NCI-H1048 (cell line): ENCODE measurements around the gene LRRC8D.

Experiments
- DNase-seq: peaks from one replicate; lab custom pipeline; 2025; lab: John Stamatoyannopoulos, UW

The LRRC8D gene

GRCh38 chr1:89834083-89834704, 13.4 kb downstream of the LRRC8D start:
- no peak for DNase-seq

- DNase-seq: no peak
These were observed 15.6 kb downstream of the LRRC8D start for GRCh38 chr1:89836252-89837035.

- DNase-seq: no peak
These were observed 16.2 kb downstream of the LRRC8D start for GRCh38 chr1:89837036-89837481.

GRCh38 chr1:89837510-89837909, 16.7 kb downstream of the LRRC8D start:
- no peak for DNase-seq

- DNase-seq: no peak
These were observed 18.7 kb downstream of the LRRC8D start for GRCh38 chr1:89839516-89839915.

- DNase-seq: no peak
These were observed 20.7 kb downstream of the LRRC8D start for GRCh38 chr1:89841507-89841906.

GRCh38 chr1:89842567-89843272, 21.9 kb downstream of the LRRC8D start:
- no peak for DNase-seq

- DNase-seq: no peak
These were observed 22.7 kb downstream of the LRRC8D start for GRCh38 chr1:89843273-89844130.

GRCh38 chr1:89844241-89844807, 23.5 kb downstream of the LRRC8D start:
- DNase-seq: no peak

GRCh38 chr1:89844860-89845259, 24.0 kb downstream of the LRRC8D start:
- no peak for DNase-seq

GRCh38 chr1:89847191-89847729, 26.4 kb downstream of the LRRC8D start:
- DNase-seq: no peak

GRCh38 chr1:89850844-89851415, 30.1 kb downstream of the LRRC8D start:
- no peak for DNase-seq

GRCh38 chr1:89854140-89854539, 33.3 kb downstream of the LRRC8D start:
- DNase-seq: no peak

- DNase-seq: no peak
These were observed 34.7 kb downstream of the LRRC8D start for GRCh38 chr1:89855413-89856123.

GRCh38 chr1:89863165-89863830, 42.5 kb downstream of the LRRC8D start:
- no peak for DNase-seq

- no peak for DNase-seq
These were observed 44.9 kb downstream of the LRRC8D start for GRCh38 chr1:89865498-89866382.

GRCh38 chr1:89866568-89866967, 45.7 kb downstream of the LRRC8D start:
- no peak for DNase-seq

- DNase-seq: no peak
These were observed 50.2 kb downstream of the LRRC8D start for GRCh38 chr1:89870998-89871397.
